Measurements from ENCODE around the gene DCBLD2.
A peak's percentile ranks its signal among the peaks of the same experiment; 100 is the strongest.

Gene DCBLD2, protein sequence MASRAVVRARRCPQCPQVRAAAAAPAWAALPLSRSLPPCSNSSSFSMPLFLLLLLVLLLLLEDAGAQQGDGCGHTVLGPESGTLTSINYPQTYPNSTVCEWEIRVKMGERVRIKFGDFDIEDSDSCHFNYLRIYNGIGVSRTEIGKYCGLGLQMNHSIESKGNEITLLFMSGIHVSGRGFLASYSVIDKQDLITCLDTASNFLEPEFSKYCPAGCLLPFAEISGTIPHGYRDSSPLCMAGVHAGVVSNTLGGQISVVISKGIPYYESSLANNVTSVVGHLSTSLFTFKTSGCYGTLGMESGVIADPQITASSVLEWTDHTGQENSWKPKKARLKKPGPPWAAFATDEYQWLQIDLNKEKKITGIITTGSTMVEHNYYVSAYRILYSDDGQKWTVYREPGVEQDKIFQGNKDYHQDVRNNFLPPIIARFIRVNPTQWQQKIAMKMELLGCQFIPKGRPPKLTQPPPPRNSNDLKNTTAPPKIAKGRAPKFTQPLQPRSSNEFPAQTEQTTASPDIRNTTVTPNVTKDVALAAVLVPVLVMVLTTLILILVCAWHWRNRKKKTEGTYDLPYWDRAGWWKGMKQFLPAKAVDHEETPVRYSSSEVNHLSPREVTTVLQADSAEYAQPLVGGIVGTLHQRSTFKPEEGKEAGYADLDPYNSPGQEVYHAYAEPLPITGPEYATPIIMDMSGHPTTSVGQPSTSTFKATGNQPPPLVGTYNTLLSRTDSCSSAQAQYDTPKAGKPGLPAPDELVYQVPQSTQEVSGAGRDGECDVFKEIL

DNA sequence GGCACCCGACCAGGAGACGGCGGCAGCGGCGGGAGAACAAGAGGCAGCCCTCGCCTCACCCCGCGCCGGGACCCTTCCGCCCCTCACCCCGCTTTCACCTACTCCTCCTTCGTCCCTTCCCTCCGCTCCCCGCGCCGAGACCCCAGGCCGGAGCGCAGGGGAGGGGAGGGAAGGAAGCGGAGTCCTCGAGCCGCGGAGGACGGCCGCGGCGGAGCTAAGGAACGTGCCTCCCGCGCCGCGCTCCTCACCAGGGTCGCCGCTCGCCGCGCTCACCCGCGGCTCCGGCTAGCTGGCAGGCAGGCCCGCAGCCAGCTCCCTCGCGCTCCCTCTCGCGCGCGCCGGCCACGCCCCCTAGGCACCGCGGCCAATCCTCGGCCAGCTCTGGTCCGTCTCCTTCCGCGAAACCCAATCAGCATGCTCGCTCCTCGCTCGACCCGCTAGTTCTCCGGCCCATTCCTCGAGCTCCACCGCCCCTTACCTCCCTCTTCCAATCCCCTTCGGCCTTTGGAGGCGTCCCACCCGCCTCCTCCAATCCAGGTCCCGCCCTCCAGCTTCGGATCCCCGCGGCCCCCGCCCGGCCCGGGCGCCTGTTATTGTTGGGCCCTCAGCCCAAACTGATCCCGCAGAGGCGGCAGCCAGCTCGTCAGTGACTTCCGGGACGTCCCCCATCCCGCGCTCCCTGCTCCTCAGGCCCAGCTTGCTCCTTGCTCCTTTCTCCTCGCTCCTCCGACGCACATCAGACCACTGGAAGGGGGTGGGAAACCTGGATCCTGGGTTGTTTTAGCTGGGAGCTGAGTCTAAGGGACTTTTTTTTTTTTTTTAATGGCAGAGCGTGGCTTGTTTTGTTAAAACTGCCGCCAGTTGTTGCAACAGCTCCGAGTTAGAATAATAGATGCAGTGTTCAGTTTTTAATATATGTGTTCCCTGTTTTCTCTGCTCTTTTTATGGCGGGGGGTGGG is at the start of gene DCBLD2:
TSS of gene DCBLD2 (minus strand) at position 304 of the 959 bp plus-strand sequence. CDS start 369 bp downstream, outside the sequence.
- peak; percentile 92 to 94 for DNase-seq

DNA sequence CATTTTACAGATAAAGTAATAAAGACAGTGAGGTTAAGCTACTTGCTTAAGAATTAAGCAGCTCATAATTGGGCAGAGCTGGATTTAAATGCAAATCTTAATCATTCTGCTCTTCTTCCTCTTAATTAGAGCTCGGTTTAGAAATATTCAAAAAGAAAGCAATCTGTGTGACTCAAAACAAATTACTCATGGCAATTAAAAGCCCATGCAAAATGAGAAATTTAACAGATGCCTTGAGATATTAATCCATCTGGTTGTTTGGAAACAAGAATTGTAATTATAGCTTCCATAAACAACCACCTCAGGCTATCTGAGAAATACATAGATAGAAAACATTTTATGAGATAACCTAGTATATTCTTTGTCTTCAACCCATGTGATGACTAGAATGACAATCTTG is 44.2 kb upstream of the DCBLD2 start:
- DNase-seq: no peak

DNA sequence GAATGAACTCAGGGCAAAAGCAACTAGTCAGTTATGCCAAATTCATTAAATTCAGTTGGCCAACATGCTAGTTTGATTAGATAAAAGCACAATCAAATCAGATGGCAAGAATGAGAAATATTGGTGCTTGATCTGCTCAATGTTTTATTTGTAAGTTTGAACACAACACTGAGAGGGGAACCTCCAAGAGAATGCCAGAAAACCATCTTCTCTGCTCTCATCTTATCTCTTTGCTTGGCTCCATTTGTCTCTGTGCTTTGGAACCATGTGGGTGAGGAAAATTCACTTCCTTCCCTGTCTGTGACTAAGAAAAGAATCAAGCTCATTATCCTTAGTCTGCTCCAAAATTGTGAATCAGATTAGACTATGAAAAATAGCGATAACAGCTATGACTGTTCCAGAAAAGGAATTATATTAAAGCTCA is 43.6 kb upstream of the DCBLD2 start:
- no peak for DNase-seq

DNA sequence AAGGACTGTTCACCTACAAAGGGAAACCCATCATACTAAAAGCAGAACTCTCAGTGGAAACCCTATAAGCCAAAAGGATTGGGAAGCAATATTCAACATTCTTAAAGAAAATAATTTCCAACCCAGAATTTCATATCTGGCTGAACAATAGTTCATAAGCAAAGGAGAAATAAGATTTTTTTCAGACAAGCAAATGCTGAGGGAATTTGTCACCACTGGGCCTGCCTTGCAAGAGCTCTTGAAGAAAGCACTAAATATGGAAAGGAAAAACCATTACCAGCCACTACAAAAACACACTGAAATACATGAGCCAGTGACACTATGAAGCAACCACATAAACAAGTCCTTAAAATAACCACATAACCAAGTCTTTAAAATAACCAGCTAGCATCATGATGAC is 28.9 kb upstream of the DCBLD2 start:
- no peak for DNase-seq

DNA sequence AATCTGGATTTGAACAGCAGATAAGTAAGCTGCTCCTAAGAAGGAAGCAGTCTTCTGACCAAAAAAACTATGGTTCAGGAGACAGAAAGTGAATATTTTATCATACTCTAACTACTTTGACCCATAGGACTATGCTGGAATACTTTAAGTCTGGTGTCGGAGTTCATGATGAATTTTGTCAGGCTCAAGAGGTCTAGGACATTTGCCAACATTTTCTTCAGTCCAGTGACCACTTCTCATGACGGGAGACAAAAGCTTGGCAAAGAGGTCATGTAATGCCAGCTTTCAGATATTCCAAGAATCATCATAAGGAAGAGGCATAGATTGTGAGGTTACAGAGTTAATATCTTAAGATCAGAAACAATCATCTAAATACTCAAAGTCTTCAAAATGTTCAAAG is 20.5 kb upstream of the DCBLD2 start:
- no peak for DNase-seq

DNA sequence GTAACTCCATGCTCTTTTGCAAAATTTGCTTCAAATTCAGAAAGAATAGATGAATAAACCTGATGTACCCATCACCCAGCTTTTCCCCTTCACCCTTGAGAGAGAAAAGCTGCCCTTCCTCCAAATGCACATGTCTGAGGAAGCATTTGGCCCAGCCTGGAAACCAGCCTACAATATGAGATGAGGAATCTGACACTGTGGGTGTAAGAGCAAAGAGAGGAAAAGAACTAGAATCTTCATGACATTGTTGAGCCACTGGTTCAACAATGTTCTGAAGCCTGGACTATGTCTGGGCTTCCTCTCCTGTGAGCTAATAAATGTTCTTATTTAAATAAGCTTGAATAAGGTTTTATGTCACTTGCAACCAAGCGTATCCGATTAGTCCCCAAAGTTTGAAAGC is 18.7 kb upstream of the DCBLD2 start:
- DNase-seq: no peak

DNA sequence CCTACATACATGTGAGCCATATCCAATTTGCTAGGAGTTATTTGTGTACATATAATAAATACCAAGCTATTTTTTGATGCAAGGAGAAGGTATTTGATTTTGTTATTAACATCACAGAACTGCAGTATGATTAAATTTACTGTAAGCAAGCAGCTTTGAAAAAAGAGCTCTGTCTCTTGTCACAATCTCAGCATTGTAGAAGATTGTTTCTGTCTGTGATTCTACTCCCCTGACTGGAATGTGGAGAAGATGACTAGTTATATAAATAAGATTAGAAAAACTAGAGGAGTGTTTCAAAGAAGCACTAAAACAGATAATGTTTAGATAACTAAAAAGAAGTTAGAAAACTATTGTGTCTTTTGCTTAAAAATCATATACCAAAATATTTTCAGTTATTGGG is 17.1 kb upstream of the DCBLD2 start:
- DNase-seq: no peak

DNA sequence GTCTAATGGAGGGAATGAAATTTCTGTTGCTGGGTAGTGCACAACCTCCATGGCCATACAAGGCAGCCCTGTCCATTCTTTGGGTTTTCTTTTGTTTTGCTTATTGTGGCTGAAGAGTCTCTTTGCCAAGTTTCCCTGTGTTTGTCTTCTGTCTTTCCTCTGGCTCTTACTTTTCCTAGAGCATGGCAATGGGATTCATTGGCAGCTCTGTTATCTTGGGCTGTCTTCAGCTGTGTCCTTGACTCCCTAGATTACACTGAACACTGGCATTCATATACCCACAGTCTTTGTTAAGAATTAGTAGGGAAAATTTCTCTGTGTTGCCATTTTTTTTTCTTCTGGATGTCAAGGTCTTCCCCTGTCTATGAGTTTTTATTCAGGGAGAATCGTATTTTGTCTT is 16.1 kb upstream of the DCBLD2 start:
- no peak for DNase-seq

DNA sequence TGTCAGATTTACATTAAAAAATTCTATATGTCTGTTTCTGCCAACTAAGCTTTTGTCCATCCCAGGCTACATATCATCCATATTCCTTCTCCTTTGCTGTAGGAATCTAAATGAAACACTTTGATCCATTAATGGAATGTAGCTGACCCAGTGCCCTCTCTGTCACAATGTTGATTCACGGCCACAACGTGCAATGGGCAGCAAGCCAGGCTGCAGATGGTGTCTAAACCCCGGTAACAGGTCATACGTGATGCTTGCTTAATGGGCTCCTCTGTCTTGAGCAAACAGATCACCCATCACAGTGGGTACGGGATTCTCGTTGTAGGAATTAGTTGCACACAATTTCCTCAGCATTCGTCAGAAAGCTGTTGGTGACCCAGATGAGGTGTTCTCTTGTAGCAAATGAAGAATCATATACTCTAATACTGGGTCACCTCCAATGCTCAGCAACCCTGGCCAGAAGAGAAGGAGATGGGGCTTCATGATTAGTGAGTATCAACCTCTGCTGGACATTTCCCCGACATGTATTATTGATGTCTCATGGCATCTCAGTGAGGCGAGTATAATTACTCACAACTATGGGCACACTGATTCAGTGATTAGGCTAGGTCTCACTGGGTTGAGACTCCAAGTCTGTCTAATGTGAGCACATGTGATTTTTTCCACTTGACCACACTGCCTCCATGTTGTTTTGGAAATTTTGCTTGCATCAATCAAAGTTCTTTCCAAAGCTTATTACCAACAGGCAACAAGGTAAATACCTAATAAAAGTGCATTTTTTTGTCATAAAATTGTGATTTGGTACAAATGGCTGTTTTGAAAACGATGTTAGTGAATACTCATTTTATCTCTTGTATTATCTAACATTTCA is 12.9 kb upstream of the DCBLD2 start:
- no peak for DNase-seq

DNA sequence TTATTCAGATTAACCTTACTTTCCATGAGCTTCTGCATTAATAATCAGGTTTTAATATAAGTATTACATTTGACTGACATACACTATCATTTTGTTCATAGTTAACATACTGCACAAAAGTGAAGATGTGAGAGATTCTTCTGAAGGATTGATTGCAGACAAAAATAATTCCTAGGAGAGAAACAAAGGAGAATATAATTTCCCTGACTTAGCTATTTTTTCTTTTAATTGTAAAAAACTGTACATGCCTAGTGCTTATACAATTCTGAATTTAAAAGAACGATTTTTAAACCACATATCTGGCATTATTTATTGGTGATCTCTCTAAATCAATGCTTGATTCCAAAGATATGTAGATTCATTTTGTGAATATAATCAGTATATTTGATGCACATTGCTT is 11.0 kb upstream of the DCBLD2 start:
- no peak for DNase-seq

DNA sequence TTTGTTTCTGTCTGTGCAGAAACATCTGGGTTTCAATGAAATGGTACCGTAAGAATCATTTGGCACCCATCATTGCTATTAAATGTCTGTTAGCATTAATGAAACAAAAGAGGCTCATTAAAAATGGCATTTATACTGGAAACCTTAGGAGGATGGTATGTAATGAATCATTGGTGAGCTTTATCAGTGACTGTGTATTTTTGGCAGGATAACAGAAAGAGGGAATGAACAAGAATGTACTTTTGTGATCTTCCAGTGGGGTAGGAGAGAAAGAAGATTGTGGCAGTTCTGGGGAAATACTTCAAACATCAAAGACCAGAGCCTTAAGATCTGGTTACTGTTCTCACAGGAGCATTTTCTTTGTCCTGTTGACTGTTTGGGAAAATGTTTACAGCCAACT is 4.7 kb upstream of the DCBLD2 start:
- DNase-seq: no peak

DNA sequence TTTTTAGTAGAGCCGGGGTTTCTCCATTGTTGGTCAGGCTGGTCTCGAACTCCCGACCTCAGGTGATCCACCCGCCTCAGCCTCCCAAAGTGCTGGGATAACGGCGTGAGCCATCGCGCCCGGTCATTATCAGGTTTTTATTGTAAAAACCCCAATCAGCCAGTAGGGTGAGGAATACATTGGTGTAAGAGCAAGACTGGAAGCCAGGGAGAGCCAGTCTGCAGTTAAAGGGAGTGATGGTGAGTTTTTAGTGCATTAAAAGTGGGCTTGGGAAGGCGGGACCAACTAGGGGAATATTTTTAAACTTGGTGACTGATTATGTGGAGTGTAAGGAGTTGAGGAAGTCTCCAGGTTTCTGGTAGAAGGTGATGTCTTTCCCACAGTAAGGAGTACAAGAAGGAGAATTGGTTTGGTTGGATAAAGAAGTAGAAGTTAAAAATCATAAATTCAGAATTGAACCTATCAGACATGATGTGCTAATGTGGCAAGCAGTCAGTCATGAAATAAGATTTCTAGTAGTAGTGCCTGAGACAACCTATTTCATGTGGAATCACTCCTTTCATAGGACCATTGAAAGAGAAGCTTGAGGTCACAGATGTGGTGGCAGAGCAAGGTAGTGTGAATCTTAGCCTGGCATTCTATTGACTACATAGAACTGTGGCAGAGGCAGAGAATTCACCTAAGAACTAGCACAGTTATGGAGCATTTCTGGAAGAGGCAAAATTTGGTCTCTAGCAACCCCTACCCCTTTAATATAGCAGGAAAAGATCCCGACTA is 2.4 kb upstream of the DCBLD2 start:
- DNase-seq: no peak

DNA sequence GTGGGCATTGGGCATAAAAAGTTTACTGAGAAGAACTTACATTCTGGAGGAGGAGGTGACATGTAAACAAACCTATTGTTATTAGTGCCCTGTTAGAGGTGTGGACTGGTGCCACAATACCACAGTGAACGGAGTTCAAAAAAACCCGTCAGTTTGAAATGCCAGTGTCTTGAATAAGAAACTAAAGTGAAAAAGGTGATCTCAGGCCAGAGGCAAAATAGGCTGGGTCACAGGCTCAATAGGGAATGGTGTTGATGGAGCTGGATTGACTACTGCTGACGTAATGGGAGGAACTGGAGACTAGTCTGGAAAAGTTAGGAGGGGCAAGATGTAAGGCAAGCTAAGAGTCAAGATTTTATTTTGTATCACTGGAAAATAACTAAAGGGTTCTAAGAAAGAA is 1.6 kb upstream of the DCBLD2 start:
- no peak for DNase-seq

DNA sequence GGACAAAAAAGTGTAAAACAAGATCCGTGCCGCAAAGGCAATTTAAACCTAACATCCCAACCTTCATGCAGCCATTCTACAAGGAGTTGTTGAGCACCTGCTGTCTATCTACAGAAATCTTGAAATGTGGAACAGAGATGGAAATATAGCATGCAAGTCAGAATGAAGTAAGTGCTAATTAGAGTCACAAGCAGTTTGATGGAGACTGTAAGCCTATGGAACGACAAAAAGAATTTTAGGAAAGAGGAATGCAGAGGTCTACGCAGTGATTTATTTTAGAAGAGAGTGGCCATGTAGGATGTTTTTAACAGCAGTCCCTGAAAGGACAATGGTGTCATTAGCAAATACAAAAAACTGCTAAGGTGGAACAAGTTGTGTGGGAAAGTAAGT is 851 bp upstream of the DCBLD2 start:
- no peak for DNase-seq

DNA sequence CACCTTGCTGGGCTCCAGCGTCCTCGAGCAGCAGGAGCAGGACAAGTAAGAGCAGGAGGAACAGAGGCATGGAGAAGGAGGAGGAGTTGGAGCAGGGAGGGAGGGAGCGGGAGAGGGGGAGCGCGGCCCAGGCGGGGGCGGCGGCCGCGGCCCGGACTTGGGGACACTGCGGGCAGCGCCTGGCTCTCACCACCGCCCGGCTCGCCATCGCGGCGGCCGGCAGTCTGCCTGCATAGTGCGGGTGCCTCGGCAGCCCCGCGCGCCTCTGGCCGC is 440 bp downstream of the DCBLD2 start:
- peak in 1 of 2 donors; percentile 1 for DNase-seq

DNA sequence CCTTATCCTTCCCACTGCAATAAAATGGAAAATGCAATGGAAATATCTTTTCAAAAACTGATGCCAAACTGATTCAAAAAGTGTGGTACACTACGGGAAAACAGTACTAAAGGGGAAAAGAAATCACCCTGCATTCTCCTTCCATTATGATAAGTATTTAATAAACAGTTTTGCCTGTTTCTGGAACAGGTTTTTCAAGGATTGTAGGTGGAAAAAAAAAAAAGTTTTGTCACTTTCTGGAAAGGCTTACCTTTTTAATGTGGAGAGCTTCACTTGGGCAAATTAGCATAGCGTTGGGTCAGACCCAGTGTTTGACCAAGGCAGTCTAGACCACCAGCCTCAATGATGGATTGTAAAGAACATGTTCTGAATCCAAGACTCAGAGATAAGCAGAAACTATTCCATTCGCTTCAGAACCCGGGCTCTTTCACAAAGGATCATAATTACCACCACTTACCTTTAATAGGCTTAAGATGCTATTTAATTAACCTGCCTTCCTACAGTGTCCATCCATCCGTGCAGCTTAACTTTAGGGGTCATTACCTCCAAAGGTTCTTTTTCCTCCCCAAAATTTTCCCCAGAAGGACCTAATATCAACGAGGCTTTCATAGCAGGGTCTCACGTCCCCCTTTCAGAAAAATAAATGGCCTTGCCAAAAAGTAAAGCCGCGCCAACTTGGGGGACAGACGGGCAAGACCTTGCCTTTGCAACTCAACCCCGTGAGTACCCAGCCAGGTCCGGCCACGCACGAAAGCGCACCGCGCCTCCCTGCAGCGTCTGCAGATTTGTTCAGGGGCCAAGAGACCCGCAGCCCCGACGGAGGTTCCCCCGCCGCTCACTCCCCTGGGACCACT is 1.0 kb downstream of the DCBLD2 start:
- DNase-seq: no peak

DNA sequence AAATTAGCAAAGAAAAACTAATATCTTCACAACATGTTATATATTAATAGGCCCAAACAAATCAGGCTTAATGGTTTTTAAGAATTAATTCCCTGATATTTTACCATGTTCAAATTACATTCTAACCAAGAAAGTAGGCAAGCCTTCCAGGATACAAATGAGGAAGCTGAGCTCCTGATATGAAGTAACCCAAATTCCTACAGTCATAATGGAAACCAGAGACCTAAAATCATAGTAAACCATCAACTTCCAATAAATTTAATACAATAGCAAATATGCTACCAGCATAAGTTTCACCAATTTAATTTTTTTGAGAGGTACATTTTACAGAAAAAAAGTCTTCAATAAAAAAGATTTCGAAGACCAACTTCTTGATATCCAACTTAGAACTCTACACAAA is 3.8 kb downstream of the DCBLD2 start:
- DNase-seq: no peak

DNA sequence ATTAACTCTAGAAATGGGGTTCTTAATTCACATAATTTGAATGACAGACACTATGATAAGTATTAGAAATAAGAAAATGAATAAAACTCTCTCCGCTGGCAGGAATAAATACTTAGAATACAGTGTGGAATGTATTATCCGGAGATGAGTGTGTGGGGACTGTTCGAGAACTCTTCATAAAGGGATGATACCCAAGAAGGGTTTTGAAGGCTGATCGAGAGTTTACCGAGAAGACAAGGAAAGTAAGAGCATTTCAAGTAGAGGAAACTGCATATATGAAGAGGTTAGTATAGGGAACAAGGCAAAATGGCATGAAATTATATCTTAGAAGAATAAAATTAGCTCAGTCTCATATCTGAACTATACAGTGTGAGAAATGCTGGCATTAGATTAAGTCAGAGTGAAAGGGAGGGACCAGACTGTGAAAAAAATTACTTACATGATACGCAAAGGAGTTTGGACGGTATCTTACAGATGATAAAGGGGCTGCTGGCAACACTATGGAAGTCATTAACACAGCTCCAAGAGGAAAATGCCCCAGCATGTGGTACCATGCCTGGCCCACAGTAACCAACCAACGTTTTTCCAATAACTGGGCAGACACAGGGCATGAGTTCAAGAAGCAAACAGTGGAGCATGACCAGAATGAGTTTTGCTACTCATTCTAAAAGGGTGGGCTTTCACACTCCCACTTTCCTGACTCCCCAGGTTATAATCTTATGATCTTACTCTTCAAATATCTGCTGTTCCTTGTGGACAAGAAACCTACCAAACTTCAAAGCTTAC is 6.5 kb downstream of the DCBLD2 start:
- no peak for DNase-seq

DNA sequence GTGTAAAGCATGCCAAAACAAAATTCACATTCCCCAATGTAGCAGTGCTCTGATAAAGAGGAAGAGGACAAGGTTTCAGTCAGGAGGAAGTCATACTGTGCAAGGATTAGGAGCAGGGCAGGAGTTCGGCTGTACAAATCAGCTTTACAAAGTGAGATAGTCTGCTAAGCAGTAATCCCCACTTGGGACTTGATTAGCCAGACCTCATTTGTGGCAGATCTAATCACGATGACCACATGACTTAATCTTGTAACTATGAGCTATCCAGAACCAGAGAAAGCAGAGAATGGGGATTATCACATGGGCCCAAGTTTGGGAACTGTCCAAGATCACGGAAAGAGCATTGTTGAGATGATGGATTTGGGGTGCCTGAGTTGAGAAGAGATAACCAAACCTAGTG is 7.8 kb downstream of the DCBLD2 start:
- no peak for DNase-seq

DNA sequence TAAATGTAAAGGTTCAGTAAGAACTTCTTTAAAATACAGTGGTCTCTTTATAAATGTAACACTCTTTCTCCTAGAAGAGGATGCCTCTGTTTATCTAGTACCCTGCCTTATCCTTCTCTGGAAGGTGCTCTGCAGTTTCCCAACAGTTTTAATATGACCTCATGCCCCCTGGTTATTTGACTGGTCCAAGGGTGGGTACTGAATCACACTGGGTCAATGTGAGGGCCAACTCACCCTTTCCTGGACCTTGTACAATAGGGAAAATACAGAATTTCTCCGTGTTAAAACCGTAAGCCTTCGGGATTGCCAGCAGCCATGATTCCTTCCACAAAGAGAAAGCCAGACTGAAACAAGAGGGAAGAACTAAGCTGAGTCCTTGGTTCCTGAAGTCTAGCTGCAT is 9.2 kb downstream of the DCBLD2 start:
- DNase-seq: no peak

Data from CD4-positive, alpha-beta T cell treated with Interleukin-4 for 1 hour (primary cell).